Fibroblast of mammary gland (primary cell): ENCODE measurements around the gene GIMAP5.

Experiments used
- DNase-seq: peaks from one replicate; pipeline ENCODE4 v3.0.0-alpha.2; 2010; ENCODE audit warnings: low read depth
- H3K4me3 ChIP-seq: 2 replicates; pipeline ENCODE4 v1.5.1; 2011; ENCODE audit warnings: low read depth, mild to moderate bottlenecking, low read length, moderate library complexity; ENCODE audit not compliant: control insufficient read depth
- TF ChIP-seq, protein P1 (sequence below): conservative IDR thresholded peaks from 2 replicates; pipeline ENCODE4 v1.5.1; 2011; ENCODE audit warnings: low read depth, low read length, inconsistent platforms; ENCODE audit not compliant: control insufficient read depth, insufficient read depth

GIMAP5 gene

GRCh38 chr7:150716368-150716767, 20.9 kb upstream of the GIMAP5 start, which contains the start of gene GIMAP1:
TSS of gene GIMAP1 (plus strand) at chr7:150716613. CDS start at chr7:150719048, 2,435 bp downstream.
- DNase-seq, result no peak

GRCh38 chr7:150716939-150717338, 20.3 kb upstream of the GIMAP5 start:
- TF ChIP-seq, protein P1, sequence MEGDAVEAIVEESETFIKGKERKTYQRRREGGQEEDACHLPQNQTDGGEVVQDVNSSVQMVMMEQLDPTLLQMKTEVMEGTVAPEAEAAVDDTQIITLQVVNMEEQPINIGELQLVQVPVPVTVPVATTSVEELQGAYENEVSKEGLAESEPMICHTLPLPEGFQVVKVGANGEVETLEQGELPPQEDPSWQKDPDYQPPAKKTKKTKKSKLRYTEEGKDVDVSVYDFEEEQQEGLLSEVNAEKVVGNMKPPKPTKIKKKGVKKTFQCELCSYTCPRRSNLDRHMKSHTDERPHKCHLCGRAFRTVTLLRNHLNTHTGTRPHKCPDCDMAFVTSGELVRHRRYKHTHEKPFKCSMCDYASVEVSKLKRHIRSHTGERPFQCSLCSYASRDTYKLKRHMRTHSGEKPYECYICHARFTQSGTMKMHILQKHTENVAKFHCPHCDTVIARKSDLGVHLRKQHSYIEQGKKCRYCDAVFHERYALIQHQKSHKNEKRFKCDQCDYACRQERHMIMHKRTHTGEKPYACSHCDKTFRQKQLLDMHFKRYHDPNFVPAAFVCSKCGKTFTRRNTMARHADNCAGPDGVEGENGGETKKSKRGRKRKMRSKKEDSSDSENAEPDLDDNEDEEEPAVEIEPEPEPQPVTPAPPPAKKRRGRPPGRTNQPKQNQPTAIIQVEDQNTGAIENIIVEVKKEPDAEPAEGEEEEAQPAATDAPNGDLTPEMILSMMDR, result no peak
- DNase-seq, result no peak
- no peak overlapping the region for H3K4me3 ChIP-seq

More at GRCh38 chr7:150716368-150716767, 20.9 kb upstream of the GIMAP5 start, which contains the start of gene GIMAP1:
- no peak within 1 kb of the TSS for H3K4me3 ChIP-seq
- TF ChIP-seq, protein P1, result no peak

- TF ChIP-seq, protein P1, result no peak
- H3K4me3 ChIP-seq, result no peak overlapping the region
- no peak for DNase-seq
Measured at GRCh38 chr7:150717814-150718420, 19.3 kb upstream of the GIMAP5 start.

DNA sequence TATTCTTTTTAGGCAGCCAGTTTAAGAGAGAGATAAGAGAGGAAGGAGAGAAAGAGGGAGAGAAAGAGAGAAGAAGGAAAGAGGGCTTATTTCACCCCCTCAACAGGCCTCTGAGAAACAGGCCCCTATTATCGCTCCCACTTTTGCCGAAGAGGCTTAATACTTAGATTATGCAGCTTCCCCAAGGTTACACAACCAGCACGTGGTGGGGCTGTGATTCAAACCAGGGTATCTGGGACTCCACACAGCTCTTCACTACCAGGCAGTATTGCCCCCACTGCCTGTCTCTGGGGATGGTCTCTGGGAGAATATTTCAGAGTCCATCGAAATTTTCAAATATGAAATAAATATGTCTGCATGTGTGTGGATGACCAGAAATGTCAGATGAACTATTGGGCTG, 17.8 kb upstream of the GIMAP5 start:
- TF ChIP-seq, protein P1, result no peak
- no peak overlapping the region for H3K4me3 ChIP-seq
- no peak for DNase-seq

DNA sequence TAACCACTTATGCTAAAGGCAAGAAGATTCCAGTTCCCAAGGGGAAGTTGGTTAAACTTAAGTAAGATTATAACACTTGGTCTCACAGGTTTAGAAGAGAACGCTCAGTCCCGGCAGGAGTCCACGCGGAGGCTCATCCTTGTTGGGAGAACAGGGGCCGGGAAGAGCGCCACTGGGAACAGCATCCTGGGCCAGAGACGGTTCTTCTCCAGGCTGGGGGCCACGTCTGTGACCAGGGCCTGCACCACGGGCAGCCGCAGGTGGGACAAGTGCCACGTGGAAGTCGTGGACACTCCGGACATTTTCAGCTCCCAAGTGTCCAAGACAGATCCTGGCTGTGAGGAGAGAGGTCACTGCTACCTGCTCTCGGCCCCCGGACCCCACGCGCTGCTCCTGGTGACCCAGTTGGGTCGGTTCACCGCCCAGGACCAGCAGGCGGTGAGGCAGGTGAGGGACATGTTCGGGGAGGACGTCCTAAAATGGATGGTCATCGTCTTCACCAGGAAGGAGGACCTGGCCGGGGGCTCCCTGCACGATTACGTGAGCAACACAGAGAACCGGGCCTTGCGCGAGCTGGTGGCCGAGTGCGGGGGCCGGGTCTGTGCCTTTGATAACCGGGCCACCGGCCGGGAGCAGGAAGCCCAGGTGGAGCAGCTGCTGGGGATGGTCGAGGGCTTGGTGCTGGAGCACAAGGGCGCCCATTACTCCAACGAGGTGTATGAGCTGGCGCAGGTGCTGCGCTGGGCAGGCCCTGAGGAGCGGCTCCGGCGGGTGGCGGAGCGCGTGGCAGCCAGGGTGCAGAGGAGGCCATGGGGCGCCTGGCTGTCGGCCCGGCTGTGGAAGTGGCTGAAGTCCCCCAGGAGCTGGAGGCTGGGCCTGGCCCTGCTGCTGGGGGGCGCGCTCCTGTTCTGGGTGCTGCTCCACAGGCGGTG, 17.0 kb upstream of the GIMAP5 start:
- TF ChIP-seq, protein P1, result no peak
- H3K4me3 ChIP-seq, result no peak overlapping the region
- no peak for DNase-seq

DNA sequence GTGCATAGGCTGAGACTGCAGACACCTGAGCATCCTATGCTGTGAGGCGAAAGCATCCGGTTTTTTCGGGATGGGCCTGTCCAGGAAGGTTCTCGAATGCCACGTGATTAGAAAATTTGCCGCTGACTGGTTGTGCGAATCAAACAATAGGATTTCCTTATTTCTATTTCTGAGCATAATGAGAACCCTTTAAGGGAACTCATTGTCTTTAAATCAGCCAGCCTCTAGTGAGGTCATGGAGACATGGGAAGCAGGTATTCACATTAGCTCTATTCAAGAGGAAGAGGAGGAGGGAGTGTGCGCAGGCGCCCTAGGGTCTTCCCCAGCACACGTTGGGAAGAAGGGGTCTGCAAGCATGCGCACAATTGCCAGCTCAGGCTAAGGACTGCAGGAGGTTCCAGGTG, 15.2 kb upstream of the GIMAP5 start:
- TF ChIP-seq, protein P1, result no peak
- no peak for DNase-seq
- H3K4me3 ChIP-seq, result no peak overlapping the region
